Amniotic epithelial cell (primary cell): ENCODE measurements around the gene MSI2.

Experiments used
- DNase-seq: peaks from one replicate; pipeline ENCODE4 v3.0.0-alpha.2; 2010; ENCODE audit warnings: low read depth

MSI2 gene

GRCh38 chr17:57440522-57441269, 184.4 kb downstream of the MSI2 start:
- peak; percentile 93 for DNase-seq

- no peak for DNase-seq
Measured at GRCh38 chr17:57441270-57441600, 184.9 kb downstream of the MSI2 start.

- peak; percentile 76 for DNase-seq
Measured at GRCh38 chr17:57442401-57442823, 186.1 kb downstream of the MSI2 start.

GRCh38 chr17:57442914-57443571, 186.7 kb downstream of the MSI2 start:
- DNase-seq = peak; percentile 67

- DNase-seq = no peak
Measured at GRCh38 chr17:57443781-57444180, 187.5 kb downstream of the MSI2 start.

- peak; percentile 74 for DNase-seq
Measured at GRCh38 chr17:57444682-57445450, 188.5 kb downstream of the MSI2 start.

- peak; percentile 97 for DNase-seq
Measured at GRCh38 chr17:57445772-57446472, 189.6 kb downstream of the MSI2 start.

GRCh38 chr17:57447357-57447989, 191.2 kb downstream of the MSI2 start:
- DNase-seq = no peak

GRCh38 chr17:57447990-57448758, 191.9 kb downstream of the MSI2 start:
- DNase-seq = peak; percentile 44

GRCh38 chr17:57448759-57449283, 192.5 kb downstream of the MSI2 start:
- DNase-seq = no peak

- DNase-seq = no peak
Measured at GRCh38 chr17:57451191-57451590, 194.9 kb downstream of the MSI2 start.

- DNase-seq = no peak
Measured at GRCh38 chr17:57451643-57452042, 195.3 kb downstream of the MSI2 start.

GRCh38 chr17:57453841-57454425, 197.6 kb downstream of the MSI2 start:
- no peak for DNase-seq

- no peak for DNase-seq
Measured at GRCh38 chr17:57454729-57455062, 198.4 kb downstream of the MSI2 start.

GRCh38 chr17:57455063-57455914, 199.0 kb downstream of the MSI2 start:
- peak; percentile 41 for DNase-seq

GRCh38 chr17:57456622-57457021, 200.3 kb downstream of the MSI2 start:
- DNase-seq = no peak

- no peak for DNase-seq
Measured at GRCh38 chr17:57457188-57457587, 200.9 kb downstream of the MSI2 start.

GRCh38 chr17:57458718-57459285, 202.5 kb downstream of the MSI2 start:
- no peak for DNase-seq

GRCh38 chr17:57459286-57459915, 203.1 kb downstream of the MSI2 start:
- DNase-seq = peak; percentile 83
